Heart left ventricle (tissue), 13 donors: ENCODE data around the gene KIT.

Source experiments
- CTCF ChIP-seq, 12 donors: fragments of 200-600 bp; sonication (generic) in 4 of 12; IDR thresholded peaks; one replicate each; pipeline versions ENCODE4 v1.5.0 to v1.8.0; 2018 to 2022; ENCODE audit warnings: antibody characterized with exemption in 12 of 12, mild to moderate bottlenecking in 5 of 12
- POLR2A ChIP-seq, 2 donors: fragments of 450-650 bp; IDR thresholded peaks; one replicate each; pipeline ENCODE4 v1.6.1; 2017; ENCODE audit warnings: antibody characterized with exemption in 2 of 2, mild to moderate bottlenecking in 2 of 2, moderate library complexity in 2 of 2
- donor health status: ischemic (EF 13 %, LVEDD 7.1; RV severe dilation, severe dysfunction).
- donor health status: DM: no; HTN: yes; CAD: no.
- donor health status: DM: no; HTN: no; CAD: no.
- donor health status: ischemic (EF 25% LVEDD 6.9; RV normal size, moderate dysfunction).
- donor health status: ischemic (EF 25% LVEDD 5.7; RV mildly dilated, moderate dysfunction).
- donor health status: ischemic (EF 35%, LVEDD 5.7; RV mildly dilated, moderate dysfunction).
- donor health status: nonischemic (EF 11% LVEDD 7.7; RV severe dilation, severe dysfunction).
- donor health status: DM: yes; HTN: yes; CAD: no.
- donor health status: PGD.
- donor health status: ischemic (EF 29% LVEDD 5.4; RV normal size, mild dysfunction).
- donor health status: nonischemic (EF 23%, LVEDD 6.1; RV moderate dilation, normal function).

GRCh38 chr4:54773022-54773421, 115.3 kb downstream of the KIT start:
- TF ChIP-seq CTCF (IDR thresholded peaks at IDR 0.05) (no peak), POLR2A (IDR thresholded peaks at IDR 0.05) (no peak)
